GM19351 (cell line): ENCODE data around the gene SLC43A2.

Experiments
- ATAC-seq: cut with Tn5 transposase; IDR thresholded peaks from one replicate; pipeline ENCODE4 v1.9.1; 2021; ENCODE audit warnings: mild to moderate bottlenecking, moderate library complexity; ENCODE audit not compliant: unreplicated experiment

The SLC43A2 gene

DNA sequence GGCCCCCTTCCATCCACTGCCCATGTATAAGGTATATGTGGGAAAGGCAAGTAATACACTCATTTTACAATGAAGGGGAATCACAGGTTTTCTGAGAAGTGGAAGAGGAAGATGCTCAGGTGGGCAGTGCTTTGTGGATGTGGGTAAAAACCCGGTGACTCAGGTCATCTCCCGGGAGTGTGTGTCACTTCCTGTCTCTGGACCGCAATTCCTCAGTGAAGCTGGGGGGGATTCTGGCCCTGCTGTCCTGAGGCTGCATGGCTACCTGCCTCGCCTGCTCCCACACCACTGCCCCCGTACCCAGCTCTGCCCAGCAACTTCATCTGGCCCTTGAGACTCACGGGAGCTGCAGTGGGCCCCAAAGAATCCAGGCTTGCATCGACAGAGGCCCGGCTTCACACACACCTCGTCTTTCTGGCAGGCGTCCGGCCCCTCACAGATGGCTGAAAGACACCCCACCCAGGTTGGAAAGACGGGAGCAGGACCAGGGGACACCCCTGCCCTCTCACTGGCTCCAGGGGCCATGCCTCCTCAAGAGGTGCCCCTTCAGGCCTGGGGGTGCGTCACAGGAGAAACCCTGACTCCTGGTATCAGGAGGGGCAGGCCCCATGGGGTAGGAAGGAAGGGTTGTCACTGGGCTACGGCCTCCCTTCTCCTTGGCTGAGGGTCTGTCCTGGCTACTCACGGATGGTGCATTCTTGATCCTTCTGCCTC lies 16.0 kb upstream of the SLC43A2 start:
- no peak for ATAC-seq

DNA sequence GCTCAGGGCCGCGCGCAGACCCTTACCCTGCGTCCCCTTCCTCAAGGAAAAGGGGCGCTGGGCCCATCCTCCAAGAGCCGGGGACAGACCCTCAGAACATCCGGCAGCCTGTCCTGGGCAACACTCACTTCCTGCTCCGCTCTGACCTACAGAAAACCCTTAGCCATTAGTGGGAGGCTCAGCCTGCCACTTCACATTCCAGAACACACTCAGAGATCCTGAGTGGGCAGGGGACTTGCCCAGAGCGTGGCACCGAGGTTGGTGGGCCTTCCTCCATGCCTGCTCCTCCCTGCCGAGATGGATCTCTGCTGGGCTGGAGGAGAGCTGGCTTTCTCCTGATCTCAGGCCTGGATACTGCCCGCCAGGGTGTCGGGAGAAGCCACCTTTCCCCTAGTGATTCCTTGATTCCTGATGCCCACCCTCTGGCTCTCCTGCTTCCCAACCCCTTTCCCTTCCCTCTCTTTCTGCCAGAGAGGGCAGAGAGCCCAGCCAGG lies 15.4 kb upstream of the SLC43A2 start:
- ATAC-seq: no peak

DNA sequence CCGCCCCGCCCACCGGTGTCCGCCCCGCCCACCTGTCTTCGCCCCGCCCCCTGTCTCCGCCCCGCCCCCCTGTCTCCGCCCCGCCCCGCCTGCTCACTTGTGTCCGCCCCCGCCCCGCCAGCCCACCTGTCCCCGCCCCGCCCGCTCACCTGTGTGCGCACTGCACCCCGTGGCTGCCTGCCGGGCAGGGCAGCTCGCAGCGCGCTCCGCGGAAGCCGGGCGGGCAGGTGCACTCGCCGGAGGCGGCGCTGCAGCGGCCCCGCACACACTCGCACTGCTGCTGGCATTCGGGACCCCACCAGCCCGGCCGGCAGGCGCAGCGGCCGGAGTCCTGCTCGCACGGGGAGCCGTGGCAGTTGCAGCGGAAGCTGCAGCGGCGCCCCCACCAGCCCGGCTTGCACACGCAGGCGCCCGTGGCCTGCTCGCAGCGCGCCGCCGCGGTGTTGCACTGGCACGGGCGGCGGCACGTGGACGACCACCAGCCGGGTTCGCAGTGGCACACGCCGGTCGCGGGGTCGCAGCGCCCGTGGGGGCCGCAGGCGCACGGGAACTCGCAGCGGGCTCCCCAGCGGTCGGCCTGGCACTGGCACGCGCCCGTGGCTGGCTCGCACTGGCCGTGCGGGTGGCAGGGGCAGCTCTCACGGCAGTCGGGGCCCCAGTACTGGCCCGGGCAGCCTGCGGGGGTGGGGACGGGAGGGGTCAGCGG lies 14.8 kb upstream of the SLC43A2 start:
- no peak for ATAC-seq

DNA sequence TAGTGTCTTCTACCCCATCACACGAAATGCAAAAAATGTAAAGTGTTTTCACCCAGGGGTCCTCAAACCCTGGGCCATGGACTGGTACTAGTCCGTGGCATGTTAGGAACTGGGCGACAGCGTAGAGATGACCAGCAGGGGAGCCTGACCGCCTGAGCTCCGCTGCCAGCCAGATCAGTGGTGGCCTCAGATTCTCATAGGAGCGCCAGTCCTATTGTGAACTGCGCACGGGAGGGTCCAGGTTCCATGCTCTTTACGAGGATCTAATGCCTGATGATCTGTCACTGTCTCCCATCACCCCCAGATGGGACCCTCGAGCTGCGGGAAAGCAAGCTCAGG lies 12.4 kb upstream of the SLC43A2 start:
- no peak for ATAC-seq

DNA sequence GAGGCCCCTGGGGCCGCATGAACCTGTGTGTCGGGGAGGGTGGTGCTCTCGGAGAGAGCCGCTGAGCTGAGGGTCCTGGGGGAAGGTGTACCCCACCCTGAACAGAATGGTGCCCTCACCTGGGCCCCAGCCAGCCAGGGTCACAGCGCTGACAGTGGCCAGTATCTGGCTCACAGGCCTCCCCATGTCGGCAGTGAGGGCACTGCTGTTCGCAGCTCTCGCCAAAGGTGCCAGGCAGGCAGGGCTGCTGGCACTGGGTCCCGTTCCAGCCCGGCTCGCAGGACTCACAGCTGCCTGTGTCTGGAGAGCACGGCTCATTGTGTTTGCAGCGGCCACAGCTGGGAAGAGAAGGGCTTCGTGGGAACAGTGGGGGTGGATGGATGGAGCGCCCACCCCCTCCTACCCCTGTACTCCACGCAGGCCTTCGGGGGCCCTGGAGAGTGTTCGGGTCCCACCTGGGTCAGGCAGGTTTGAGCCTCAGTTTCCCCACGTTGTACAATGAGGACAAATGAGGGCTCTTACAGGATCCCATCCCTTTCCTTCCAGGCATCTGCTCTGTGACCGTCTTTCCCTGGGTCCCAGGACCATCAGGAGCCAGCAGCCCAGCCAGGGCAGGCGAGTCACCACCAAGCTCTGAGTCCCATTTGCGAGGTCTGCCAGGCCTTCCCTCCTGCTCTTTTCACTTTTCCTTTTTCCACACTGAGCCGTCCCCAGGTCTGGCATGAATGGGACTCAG lies 11.9 kb upstream of the SLC43A2 start:
- ATAC-seq: no peak

DNA sequence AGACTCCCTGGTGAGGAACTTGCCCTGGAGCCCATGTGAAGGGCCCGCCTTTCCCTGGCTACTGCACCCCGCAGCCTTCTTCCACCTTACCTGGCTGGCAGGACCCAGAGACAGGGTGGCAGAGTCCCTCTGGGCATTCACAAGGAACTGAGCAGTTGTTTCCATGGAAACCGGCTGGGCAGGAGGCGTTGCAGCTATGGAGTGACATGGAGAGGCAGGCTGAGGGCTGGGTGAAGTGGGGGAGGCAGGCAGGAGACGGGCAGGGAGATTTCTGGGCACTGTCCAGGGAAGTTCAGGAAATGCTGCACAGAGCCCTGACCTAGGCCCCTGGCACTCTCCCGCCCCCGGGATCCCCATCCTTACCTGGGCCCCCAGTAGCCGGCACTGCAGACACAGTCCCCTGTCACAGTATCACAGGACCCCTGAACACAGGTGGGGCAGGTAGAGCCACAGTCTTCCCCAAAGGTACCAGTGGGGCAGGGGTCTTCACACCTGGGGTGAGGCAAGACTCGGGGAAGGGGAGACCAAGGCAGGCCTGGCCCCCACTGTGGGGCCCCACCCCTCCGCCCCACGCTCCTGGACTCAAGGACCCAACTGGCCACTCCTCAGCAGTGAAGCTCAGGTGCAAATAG lies 11.0 kb upstream of the SLC43A2 start:
- no peak for ATAC-seq

DNA sequence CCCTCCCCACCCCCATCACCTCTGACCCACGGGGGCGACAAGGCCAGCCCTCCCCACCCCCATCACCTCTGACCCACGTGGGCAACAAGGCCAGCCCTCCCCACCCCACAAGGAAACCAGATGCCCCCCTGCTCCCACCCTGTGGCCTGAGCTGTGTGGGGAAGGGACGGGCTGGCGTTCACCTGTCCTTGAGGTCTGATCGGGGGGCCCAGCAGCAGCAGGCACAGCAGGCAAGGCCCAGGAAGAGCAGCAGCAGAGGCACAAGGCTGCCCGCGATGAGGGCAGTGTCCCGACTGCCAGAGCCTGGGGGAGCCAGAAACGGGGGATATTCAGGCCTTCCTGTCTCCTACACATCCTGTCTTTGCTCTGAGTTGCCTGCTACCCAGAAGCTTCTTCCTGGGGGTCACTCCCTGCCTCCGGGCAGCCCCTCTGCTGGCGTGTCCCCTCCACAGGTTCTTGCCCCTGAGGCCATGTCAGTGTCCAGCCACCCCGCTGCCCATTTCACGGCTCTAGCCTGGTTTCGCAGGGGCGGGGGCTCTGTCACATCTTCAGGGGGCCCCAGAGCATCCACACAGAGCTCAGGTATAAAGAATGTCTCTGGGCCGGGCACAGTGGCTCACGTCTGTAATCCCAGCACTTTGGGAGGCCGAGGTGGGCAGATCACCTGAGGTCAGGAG lies 10.1 kb upstream of the SLC43A2 start:
- ATAC-seq: no peak

DNA sequence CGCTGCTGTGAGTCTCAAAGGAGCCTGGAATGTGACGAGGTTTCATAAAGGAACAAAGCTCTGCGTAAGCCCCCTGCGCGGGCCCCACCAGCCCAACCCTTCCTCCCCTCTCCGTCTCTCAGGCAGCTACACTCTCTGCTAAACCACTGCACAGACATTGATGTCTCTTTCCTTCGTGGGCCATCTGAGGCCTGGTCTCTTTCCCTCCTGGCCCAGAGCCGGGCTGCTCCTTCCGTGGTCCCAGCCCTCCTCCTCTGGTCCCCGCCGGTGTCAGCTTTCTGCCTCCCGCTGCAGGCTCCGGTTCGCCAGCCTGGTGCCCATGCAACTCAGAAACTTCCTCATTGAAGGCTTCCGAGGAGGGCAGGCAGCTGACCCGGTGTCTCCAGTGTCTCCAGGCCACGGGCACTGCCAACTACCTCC lies 9.5 kb upstream of the SLC43A2 start:
- no peak for ATAC-seq

DNA sequence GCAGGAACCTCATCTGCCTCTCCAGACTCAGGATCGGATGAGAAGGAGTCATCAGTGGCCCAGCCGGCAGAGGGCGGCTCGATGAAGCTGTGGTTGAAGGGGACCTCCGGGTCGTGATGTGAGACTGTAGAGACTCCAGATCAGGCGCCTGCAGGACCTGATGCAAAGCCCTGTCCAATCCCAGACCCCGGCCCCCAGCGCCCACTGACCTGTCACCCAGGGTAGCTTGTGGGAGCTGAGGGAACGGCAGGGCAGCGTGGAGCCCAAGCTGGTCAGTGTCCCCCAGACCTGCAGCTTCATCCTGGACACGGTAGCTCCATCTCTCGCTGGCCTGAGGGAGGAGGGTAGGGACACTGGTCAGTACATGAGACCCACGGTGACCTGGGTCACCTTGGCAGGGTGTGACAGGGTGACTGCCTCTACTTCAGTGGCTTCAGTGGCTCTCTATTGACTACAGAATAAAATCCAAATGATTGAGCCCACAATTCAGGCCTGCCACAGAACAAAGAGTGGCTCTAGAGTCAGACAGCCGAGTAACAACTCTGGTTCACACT lies 8.2 kb upstream of the SLC43A2 start:
- ATAC-seq: no peak

DNA sequence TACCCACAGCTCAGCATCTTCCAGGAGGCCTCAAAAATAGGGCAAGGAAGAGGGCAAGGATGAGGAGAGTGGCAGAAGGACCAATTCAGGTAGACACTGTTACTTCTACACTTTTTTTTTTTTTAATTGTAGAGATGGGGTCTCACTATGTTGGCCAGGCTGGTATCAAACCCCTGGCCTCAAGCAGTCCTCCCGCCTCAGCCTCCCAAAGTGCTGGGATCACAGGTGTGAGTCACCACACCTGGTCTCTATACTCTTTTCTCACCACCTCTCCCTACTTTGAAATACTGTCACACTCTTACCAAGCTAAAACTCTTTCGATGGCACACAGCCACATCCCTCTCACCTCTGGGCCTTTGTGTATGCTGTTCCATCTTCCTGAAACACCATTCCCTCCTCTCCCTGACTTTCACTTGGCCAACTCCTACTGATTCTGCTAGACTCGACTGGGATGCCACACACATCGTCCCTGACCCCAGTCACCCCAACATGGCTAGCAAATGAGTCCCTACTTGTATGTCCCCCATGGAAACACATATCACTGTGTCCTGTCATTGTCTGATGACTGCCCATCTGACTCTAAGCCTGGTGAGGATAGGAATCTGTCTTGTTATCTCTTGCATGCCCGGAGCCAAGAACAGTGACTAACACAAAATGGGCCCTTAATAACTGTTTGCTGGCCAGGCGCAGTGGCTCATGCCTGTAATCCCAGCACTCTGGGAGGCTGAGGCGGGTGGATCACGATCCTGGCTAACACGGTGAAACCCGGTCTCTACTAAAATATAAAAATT lies 7.2 kb upstream of the SLC43A2 start:
- ATAC-seq: no peak

DNA sequence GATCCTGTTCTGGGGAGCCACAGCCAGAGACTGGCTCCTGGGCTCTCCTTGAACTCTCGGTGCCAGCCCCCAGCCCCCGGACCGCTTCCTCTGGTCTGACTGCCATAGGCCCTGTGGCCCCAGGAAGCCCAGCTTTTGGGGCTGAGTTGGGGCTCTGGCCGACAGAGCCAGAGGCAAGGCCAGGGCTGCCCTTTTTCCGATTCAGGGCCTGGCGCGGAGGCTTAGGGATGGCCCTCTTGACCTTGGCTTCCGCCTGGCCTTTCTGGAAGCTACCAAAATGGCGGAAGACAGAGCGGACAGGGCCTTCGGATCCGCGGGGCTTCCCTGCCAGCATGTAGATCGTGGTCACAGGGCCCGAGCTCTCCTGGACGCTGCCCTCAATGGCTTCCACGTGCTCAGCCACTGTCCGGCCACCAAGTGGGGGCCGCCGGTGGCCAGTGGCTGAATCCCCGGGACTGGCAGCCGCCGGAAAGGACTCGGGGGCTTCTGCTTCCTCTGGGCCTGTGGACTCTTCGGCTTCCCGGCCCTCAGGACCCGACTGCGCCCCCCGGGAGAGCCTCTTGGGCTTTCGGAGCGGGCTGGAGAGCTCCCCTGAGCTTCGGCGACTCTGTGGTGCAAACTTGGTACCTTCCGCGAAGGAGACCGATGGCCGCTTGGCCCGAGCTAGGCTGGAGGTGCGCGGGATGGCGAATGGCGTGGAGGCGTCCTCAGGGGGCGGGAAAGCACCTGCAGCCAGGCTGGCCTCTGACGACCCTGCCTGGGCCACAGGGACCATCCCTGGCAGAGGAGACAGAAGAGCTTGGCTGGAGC lies 6.4 kb upstream of the SLC43A2 start:
- ATAC-seq: no peak

DNA sequence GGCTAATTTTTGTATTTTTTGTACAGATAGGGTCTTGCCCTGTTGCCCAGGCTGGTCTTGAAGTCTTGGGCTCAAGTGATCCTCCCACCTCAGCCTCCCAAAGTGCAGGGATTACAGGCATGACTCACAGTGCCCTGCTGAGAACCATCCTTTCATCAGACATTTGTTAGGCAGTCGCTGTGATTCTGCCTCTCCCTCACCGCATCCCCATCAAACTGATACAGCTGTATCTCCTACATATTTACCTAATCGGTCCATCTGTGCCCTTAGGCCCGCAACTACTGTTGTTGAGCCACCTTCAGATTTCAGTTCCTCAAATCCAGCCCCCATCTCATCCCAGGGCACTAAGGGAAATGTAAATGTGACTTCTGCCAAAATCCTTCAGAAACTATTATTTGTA lies 2.0 kb upstream of the SLC43A2 start:
- ATAC-seq: no peak

DNA sequence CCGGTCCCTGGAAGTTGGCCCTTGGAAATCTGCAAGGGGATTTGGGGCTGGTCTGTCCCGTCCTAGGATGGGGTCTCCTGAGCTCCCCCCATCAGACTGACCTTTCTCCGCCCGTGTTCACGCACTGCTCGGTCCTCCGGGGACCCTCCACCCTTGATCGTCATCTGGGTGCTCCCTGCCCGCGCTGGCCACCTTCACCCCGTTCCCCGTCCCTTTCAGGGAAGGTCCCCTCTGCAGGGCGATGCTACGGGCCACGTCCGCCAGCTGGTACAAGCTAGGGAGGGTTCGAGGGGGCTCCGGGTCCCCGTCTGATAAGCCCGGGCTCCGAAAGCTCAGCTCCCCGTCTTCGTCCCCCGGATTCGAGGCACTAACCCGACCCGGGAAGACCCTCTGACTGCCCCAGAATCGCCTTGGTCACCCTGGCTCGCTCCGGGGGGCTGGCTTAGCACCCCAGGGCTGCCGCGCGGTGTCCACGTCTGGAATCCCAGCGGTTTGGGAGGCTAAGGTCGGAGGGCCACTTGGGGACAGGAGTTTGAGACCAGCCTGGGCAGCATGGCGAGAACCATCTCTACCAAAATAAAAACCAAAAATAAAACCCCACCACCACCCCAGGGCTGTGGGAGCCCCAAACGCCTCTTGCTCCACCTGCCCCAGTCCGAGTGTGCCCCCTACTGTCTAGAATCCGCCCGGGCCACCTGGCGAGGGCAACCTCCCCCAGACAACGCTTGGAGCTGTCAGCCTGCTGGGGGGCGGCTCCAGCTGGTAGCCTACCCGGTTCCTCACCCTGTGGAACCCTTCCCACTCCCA lies 1.1 kb upstream of the SLC43A2 start:
- ATAC-seq: no peak

DNA sequence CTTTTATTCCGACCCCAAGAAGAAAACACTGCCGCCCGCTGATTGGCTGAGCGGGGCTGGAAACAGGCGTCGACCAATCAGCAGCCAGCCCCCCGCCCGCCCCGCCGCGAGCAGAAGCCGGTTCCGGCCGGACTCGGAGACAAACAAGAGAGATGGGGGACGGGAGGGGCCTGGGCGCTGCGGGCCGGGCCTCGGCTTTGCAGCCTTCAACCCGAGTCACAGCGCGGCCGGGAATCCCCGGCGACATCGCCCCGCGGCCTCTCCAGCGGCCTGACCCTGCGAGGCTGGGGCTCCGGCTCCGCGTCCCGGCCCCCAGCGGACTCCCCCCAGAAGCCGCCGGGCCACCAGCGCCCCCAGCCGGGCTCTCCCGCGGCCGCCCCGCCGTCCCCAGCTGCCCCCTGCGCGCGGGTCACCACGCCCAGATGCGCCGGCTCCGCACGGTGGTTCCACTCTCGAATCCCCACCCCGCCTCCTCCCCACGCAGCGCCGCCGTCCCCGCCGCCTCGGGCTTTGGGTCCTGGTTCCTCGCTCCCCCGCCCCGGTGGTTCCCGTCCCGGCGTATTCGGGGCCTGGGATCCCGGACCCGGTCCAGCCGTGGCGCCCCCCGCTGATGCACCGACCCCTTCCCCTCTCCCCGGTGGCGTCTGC lies 346 bp upstream of the SLC43A2 start:
- peak; percentile 66 for ATAC-seq

DNA sequence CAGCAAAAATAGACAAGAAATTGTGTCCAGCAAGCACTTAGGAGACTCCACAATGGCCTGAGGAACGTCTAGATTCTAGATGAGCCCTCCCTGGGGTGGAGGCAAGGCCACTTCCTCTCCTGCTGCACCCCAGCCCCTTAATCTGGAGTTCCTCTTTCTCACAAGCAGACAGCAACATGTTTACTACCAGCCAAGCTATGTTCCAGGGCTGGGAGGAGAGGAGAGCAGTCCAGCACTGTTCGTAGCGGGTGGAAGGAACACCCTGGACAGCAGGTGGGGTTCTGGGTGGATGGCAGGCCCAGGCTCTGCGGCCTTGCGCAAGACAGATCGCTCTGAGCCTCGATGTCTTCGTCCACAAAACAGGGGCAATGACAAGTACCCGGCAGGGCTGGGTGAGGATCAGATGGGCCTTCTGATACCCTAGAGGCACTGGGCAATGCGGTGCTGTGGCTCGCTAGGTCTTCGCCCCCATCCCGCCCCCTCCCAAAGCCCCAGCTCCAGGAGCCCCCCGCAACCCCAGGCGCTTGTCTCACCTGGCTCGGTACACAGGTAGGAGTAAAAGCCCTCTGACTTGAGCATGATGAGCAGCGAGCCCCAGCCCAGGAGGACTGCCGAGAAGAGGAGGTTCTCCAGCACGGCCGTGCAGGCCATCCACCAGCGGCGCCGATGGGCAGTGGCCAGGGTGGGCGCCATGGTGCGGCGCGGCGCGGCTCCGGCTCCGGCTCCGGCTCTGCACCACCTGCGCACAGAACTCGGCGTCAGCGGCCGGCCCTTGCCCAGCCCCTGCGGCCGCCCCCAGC lies 1.3 kb downstream of the SLC43A2 start:
- no peak for ATAC-seq

DNA sequence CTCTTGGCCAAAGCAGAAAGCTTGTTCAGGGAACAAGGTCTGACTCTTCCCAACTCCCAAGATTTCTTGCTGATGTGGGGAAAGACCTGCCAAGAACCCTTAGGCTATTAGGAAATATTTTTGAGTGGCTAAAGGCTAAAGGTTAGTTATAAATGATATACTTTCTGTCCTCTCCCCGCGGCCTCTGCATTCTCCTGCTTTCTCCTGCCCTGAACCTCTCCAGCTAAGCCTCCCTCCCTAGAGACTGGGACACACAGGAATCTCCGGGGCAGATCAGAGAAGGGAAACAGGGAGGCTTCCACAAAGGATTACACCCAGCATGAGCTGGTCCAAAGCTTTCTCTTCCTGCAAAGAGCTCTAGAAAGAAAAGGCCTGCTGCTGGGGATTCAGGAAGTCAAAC lies 2.3 kb downstream of the SLC43A2 start:
- ATAC-seq: no peak

DNA sequence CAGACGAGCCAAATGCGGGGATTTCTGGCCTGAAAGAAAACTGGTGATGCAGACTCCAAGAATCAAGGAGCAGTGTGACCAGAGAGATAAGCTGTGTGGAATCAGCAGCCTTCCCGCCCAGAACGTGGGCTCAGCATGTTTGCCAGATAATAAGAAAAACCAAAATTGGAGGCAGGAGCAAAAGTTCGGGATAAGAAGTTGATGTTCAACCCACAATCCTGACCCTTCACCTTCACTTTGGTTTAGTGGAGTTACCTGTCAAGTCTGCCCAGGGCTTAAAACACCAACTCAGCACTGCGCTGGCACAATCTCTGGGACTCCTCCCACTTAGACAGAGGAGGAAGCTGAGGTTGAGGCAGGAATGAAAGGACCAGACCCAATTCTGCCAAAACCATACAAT lies 3.1 kb downstream of the SLC43A2 start:
- no peak for ATAC-seq
